Erythroblast (primary cell): Measurements from ENCODE around the gene TENM3.
"Not testable (repeated sequence)": the region's sequence is repeated elsewhere in the genome, so short reads cannot be mapped to it uniquely, and the experiment has no call there.

ENCODE experiments used
- DNase-seq, 2 experiments: peaks; one replicate each; lab custom pipeline; 2025; lab: John Stamatoyannopoulos, UW
- GATA1 ChIP-seq: IDR thresholded peaks from 2 replicates; pipeline ENCODE4 v1.6.1; 2011; ENCODE audit warnings: low read depth, mild to moderate bottlenecking, control low read depth, low read length, moderate library complexity
- POLR2A ChIP-seq: IDR thresholded peaks from 2 replicates; pipeline ENCODE4 v1.6.1; 2011; ENCODE audit warnings: mild to moderate bottlenecking, low read length

The TENM3 gene

DNA sequence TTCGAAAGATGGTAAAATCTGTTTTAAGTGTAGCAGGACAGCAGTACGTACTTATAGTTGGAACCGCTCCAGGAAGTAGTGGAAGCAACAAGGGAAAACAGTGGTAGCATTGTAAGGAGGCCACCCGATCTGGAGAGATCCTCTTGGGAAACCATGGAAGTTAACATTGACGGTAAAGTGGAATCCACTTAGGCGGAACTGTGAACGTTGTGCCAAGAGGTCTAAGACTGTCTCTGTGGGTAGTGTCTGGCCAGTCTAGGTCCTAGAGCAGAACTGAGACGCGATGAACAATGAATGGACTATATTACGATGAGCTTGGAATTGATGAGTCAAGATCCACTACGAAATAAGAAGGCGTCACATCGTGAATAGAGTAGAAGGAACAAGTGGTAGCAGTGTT is 124.0 kb downstream of the TENM3 start:
- TF ChIP-seq POLR2A, result no peak
- TF ChIP-seq GATA1, result no peak
- no peak for DNase-seq

DNA sequence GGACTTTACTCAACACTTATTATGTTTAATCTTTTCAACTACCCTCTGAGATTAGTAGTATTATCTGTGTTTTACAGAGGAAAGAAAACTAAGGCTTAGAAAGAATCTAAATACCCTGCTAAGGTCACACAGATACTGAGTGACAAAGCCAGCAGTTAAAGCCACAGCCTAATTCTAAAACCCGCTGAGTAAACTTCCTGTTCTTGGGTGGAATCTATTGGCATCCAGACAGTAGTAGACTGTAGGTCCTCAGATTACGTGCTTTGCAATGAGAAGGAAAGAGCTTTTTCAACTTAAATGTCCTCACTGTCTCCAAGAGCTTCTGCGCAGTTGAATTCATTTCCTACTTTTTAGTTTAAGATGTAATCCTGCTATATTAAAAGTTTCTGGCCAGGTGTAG is 126.0 kb downstream of the TENM3 start:
- no peak for DNase-seq
- TF ChIP-seq POLR2A (no peak), GATA1 (no peak)

DNA sequence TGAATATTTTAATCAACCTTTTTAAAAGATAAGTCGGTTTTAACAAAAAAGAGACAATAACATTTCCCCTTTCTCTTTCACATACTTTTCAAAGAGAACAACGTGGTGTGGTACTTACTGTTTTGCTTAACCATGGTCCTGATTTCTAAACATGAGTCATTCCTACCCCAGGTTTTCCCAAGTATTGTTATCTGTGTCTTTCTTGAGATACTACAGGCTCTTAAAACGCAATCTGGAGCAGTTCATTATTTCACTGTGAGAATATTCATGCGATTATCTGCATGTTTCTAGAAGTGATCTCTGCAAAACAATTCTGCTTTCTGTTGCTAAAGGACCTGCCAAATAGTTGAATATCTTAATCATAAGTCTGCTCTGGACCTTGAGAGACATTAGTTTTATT is 127.3 kb downstream of the TENM3 start:
- TF ChIP-seq POLR2A (no peak), GATA1 (no peak)

DNA sequence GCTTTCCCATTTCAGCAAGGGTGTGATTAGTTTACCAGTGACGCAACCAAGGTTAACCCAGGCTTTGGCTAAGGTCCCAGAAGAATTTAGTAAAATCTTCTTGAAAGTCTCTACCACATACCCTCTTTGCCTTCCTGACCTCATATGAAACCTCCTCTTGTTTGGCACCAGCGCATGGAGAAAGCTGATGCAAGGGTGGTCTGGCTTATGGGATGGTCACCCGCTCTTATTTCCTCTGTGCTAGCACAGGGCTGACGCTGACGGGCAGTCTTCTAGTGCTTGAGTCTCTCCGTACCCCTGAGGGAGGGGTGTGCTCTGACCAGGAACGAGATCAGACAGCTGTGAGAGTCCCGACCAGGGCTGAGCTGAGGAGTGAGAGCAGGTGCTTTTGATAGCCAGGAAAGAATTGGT is 137.6 kb downstream of the TENM3 start:
- no peak for DNase-seq
- no peak for TF ChIP-seq POLR2A
- TF ChIP-seq GATA1, result no peak

More for the DNA sequence above, 127.3 kb downstream of the TENM3 start:
- no peak for DNase-seq

DNA sequence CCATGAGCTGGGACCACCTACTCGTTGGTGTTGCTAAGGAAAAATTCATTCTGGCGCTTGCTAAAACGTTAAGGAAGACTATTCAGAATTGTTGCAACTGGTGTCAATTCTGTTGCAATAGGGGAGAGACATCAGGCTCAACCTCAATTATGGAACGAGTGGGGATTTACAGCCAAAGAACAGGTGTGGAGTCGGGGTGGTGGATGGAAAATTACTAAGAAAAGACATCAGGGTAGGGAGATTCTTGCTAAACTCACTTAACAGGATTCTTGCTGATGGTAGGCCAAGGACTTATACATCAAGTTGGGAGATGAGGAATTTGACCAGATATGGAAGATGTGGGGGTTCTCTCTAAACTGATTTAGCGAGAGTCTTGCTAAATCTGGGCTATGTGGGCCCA is 139.7 kb downstream of the TENM3 start:
- DNase-seq, result no peak
- TF ChIP-seq GATA1, result no peak
- no peak for TF ChIP-seq POLR2A

DNA sequence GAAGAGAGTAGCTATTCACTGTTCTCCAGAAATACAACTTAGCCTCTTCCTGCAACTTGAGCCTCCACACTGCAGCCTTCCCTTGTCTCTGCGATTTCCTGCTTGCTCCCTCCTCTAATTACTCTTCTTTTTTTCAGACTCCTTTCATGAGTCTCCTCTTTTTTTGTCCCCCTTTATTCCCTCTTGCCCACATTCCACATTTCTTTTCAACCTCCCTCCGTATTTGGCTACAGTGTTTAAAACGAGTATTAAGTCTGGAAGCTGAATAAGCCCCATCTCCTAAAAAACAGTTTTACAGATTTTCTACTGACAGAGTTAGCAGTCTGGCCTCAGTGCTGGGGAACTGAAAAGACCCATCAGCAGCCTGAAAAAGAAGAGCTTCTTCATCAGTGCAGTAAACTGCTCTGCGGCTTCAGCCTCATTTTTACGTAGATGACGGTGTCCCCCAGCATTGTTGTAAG is 141.5 kb downstream of the TENM3 start:
- DNase-seq, result no peak
- TF ChIP-seq POLR2A (no peak), GATA1 (no peak)

DNA sequence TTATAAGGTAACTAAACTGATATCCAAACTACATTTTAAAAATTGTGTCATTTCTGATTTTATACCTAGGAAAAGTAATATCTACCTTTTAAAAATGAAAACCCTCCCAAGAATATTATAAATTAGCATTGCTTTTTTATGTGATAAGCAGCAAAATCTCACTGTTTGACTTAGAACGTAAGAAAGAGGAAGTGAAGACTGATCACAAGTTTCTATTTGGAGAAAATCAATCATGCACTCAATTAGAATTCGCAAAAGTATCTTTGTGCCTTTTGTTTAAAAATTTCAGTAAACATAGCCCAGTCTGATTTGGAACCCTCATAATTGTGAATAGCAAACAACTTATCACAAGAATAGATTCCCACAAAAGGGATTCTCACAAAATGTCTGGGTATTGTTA is 142.7 kb downstream of the TENM3 start:
- DNase-seq, result no peak
- TF ChIP-seq POLR2A (no peak), GATA1 (no peak)

DNA sequence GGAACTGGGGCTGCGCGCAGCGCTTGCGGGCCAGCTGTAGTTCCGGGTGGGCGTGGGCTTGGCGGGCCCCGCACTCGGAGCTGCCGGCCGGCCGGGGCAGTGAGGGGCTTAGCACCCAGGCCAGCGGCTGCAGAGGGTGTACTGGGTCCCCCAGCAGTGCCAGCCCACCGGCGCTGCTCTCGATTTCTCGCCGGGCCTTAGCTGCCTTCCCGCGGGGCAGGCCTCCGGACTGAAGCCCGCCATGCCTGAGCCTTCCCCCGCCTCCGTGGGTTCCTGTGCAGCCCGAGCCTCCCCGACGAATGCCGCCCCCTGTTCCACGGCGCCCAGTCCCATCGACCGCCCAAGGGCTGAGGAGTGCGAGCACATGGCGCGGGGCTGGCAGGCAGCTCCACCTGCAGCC is 143.4 kb downstream of the TENM3 start:
- DNase-seq, result not testable (repeated sequence)

DNA sequence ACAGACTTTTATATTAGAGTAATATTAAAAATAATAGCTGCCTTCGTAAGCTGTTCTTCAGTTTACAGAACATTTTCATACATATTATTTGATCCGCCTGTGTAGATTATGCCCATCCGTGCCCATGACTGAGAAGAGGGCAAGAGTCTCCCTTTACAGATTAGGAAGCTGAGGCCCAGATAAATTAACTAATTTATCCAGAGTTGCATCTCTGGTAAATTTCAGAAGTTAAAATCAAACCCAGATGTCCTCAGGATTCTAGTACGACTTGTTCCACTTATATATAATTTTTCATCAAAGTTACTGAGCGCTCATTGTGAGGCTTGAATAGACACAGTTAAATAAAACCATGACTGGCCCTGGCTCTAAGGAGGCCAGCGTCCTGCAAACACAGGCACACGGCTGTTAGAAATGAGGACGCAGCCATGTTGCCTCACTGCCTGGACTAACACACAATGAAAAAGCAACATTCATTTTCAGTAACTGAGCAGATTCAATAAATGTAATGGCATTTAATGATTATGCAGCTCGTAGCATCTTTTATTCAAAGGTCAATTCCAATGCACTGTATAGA is 148.0 kb downstream of the TENM3 start:
- no peak for DNase-seq
- TF ChIP-seq GATA1 (no peak), POLR2A (no peak)

DNA sequence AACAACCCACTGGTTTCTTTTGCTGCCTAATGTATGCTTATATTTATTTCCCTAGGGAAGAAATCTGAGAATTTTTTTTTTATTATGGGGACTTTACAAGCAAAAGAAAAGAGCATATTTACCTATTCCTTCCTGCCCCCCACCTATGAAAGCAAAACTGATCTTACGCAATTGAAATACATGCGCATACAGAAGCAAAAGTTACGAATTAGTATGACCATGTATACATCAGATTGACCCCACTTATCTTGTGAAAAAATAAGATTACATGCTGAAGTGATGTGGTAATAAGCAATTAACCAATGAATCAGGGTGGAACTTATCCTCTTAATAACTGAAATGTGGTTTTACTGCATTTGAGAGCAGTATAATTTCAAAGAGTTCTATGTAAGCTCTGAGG is 151.0 kb downstream of the TENM3 start:
- TF ChIP-seq POLR2A, result no peak
- TF ChIP-seq GATA1, result no peak
- DNase-seq, result no peak

DNA sequence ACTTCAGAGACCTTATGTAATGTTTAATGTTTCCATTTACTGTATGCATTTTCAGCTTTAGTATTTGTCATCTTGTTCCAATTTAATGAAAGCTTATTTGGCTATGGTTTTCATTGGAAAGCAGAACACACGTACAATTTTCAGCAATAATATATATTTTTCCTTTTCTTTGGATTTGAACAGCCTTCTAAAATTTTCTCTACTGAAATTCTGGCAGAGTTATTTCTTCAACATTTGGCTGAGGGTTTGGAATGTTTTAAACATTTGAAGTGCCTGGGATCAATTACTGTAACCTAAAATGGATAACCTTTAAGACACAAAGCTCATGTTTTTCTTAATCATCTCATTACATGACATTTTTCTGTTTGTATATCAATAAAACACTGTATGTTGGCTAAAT is 156.9 kb downstream of the TENM3 start:
- no peak for DNase-seq
- TF ChIP-seq GATA1, result no peak
- no peak for TF ChIP-seq POLR2A

DNA sequence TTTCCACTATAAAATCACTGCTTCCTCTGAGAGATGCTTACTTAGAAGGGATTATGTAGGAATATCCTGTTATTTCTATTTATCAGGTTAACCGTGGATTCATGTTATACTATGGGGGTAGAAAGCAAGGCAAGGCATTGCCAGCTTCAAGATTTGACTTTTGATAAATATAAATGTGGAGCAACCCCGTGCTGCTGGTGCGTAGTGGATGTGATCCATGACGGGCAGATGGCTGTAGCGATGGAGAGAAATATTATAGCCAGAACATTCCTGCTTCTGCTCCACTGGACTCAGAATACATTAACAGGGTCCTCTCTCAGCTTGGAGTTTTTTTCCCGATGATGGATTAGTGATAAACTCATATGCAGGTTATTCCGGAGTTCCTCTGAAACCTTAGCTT is 157.6 kb downstream of the TENM3 start:
- DNase-seq, result no peak
- TF ChIP-seq GATA1 (no peak), POLR2A (no peak)

DNA sequence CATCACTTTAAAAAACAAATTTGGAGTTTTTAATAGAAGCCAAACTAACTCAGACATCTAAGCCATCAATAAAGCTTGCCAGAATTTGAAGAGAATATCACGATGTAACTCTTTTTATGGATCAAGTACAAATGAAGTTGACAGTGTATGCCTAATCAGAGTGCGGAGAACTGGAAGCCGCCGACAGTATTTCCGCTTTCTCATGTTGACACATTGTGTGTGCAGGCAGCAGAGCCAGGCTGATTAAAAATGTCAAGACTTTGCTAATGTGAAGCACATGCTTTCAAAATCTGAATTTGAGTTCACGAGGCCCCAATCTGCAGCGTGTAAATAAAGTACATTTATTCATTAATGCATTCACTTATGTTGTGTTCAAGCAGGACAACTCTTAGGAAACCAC is 161.2 kb downstream of the TENM3 start:
- DNase-seq, result no peak
- TF ChIP-seq POLR2A, result no peak

DNA sequence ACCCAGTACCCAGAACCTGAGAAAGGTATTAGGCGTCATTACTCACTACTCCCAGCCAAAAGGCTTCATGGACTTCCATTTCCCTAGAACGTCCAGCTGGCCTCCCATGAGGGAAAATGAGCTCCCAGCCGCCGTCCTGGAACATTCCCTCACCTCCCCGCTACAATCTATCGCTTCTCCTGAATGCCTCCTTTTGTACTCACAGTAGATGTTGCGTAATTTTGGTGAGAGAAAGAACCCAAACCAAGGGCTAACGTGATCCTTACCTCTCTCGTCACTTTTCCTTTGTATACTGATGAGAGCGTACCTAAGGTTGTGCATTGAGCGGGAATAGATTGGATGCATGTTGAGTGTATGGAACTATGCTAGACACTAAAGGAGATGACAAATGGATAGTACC is 161.9 kb downstream of the TENM3 start:
- no peak for TF ChIP-seq POLR2A
- TF ChIP-seq GATA1, result no peak

DNA sequence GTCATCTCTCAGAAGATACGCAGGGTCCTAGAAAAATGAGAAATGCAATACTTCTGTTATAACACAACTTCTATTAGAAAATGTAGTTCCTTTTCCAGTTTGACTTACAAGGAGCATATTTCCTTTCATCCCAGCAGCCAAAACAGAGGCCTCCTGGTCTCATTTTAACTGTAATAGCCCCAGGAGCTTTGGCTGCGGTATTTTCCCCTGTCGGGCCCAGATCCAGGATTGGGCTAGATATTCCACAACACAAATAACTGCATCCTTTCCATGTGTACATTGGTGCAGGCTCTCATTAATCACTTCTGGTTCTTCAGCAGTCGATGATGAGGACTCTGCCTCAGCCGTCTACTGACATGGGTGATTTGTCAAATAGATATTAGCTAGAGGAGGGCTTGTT is 166.1 kb downstream of the TENM3 start:
- TF ChIP-seq POLR2A, result no peak
- TF ChIP-seq GATA1, result no peak
- DNase-seq, result no peak

More for the DNA sequence above, 161.9 kb downstream of the TENM3 start:
- DNase-seq, result no peak

DNA sequence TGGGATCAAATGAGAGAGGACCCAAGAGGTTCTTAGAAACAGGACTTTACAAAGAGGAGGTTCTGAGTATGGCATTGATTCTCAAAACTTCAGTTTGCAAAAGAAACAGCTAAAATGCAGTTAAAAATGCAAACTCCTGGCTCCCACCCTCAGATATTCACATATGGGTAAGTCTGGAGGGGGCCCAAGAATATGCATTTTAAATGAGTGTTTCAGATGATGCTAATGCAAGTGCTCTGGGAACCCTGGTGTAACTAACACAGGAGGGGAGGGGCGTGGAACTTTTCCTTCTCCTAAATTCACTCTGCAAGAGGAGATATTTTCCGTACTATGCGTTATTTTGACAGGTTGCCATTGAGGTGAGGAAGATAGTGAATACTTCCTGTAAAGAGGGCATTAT is 168.2 kb downstream of the TENM3 start:
- no peak for TF ChIP-seq POLR2A
- no peak for TF ChIP-seq GATA1
- DNase-seq, result no peak
